CD14-positive monocyte (primary cell): Measurements from ENCODE around the gene HMX1. TPM values are rescaled to one million over a fixed set of nuclear protein-coding genes. Genes with fewer than 3 reads are reported as not detected.

Experiments
- DNase-seq, 3 donors: peaks; one replicate each; pipeline ENCODE4 v3.0.0-alpha.2; 2011 to 2022
- H2AFZ ChIP-seq: 2 replicates; pipeline ENCODE4 v1.6.0; 2012; ENCODE audit warnings: mild to moderate bottlenecking, low read depth, low read length, inconsistent platforms; ENCODE audit not compliant: insufficient read depth, poor library complexity, severe bottlenecking
- H3K27ac ChIP-seq, 2 donors: 1 replicate in 1 of 2; 2 replicates in 1 of 2; pipeline ENCODE4 v1.5.1; 2012 to 2013; ENCODE audit warnings: low read length in 2 of 2, control low read depth in 1 of 2, inconsistent platforms in 1 of 2, low read depth in 1 of 2, mild to moderate bottlenecking in 1 of 2
- H3K27me3 ChIP-seq, 2 donors: one replicate each; pipeline versions ENCODE4 v1.6.0 to v1.6.1; 2011 to 2013; ENCODE audit warnings: low read length in 2 of 2; ENCODE audit not compliant: control insufficient read depth in 2 of 2, insufficient read depth in 2 of 2
- H3K36me3 ChIP-seq, 2 donors: replicated peaks in 1 of 2; 1 replicate in 1 of 2; 2 replicates in 1 of 2; pipeline versions ENCODE4 v1.5.1 to v1.6.1; 2012 to 2013; ENCODE audit warnings: low read length in 2 of 2, control low read depth in 1 of 2, inconsistent platforms in 1 of 2, mild to moderate bottlenecking in 1 of 2; ENCODE audit not compliant: insufficient read depth in 2 of 2, control insufficient read depth in 1 of 2
- H3K4me1 ChIP-seq, 2 donors: 1 replicate in 1 of 2; 2 replicates in 1 of 2; pipeline versions ENCODE4 v1.5.1 to v1.6.1; 2012 to 2013; ENCODE audit warnings: low read length in 2 of 2, control low read depth in 1 of 2, inconsistent platforms in 1 of 2, mild to moderate bottlenecking in 1 of 2, moderate library complexity in 1 of 2; ENCODE audit not compliant: insufficient read depth in 2 of 2, control insufficient read depth in 1 of 2
- H3K4me2 ChIP-seq: replicated peaks from 2 replicates; pipeline ENCODE3; 2012; ENCODE audit warnings: low read length, moderate library complexity, mild to moderate bottlenecking; ENCODE audit not compliant: poor library complexity, severe bottlenecking; ENCODE audit errors: extremely low read depth
- H3K4me3 ChIP-seq, 3 experiments: fragments of 200-600 bp in 1 of 3; sonication (generic) in 1 of 3; replicated peaks in 1 of 3; 1 replicate in 2 of 3; 2 replicates in 1 of 3; pipeline ENCODE4 v1.5.1; 2011 to 2013; ENCODE audit warnings: low read length in 3 of 3, mild to moderate bottlenecking in 3 of 3, control low read depth in 2 of 3, low read depth in 2 of 3, inconsistent platforms in 1 of 3, moderate library complexity in 1 of 3
- H3K79me2 ChIP-seq: 2 replicates; pipeline ENCODE4 v1.6.0; 2012; ENCODE audit warnings: mild to moderate bottlenecking, control low read depth, inconsistent platforms, low read length, moderate library complexity; ENCODE audit not compliant: insufficient read depth
- H3K9ac ChIP-seq: 2 replicates; pipeline ENCODE4 v1.6.0; 2017; ENCODE audit warnings: low read length, mild to moderate bottlenecking; ENCODE audit not compliant: insufficient read depth, poor library complexity, severe bottlenecking
- H3K9me3 ChIP-seq, 2 donors: replicated peaks in 1 of 2; 1 replicate in 1 of 2; 2 replicates in 1 of 2; pipeline versions ENCODE4 v1.5.1 to v1.6.1; 2012 to 2013; ENCODE audit warnings: low read length in 2 of 2, control low read depth in 1 of 2; ENCODE audit not compliant: control insufficient read depth in 1 of 2, insufficient read depth in 1 of 2
- H4K20me1 ChIP-seq: 2 replicates; pipeline ENCODE4 v1.6.0; 2012; ENCODE audit warnings: mild to moderate bottlenecking, low read length, control low read depth, moderate library complexity; ENCODE audit not compliant: insufficient read depth
- H3K27ac Mint-ChIP-seq, 7 donors: one replicate each; pipeline ENCODE4 v1.8.0; 2020; ENCODE audit warnings: mild to moderate bottlenecking in 7 of 7, mixed read lengths in 7 of 7, moderate library complexity in 6 of 7, inconsistent platforms in 2 of 7
- H3K27me3 Mint-ChIP-seq, 3 donors: one replicate each; pipeline ENCODE4 v1.8.0; 2021 to 2022; ENCODE audit warnings: low read depth in 3 of 3, mild to moderate bottlenecking in 3 of 3, mixed read lengths in 3 of 3, moderate library complexity in 3 of 3, inconsistent platforms in 1 of 3
- H3K36me3 Mint-ChIP-seq, 2 donors: one replicate each; pipeline ENCODE4 v1.8.0; 2020; ENCODE audit warnings: mixed read lengths in 2 of 2, inconsistent platforms in 1 of 2, mild to moderate bottlenecking in 1 of 2
- H3K4me1 Mint-ChIP-seq: one replicate; pipeline ENCODE4 v1.8.0; 2020; ENCODE audit warnings: mild to moderate bottlenecking, mixed read lengths
- H3K4me3 Mint-ChIP-seq, 2 donors: one replicate each; pipeline ENCODE4 v1.8.0; 2020; ENCODE audit warnings: mild to moderate bottlenecking in 2 of 2, mixed read lengths in 2 of 2, moderate library complexity in 1 of 2
- H3K9me3 Mint-ChIP-seq, 7 donors: one replicate each; pipeline ENCODE4 v1.8.0; 2020 to 2022; ENCODE audit warnings: mixed read lengths in 7 of 7, mild to moderate bottlenecking in 6 of 7, moderate library complexity in 6 of 7, inconsistent platforms in 2 of 7
- WGBS: methylation state at CpG from one replicate; pipeline ENCODE4 v1.1.5; 2013; ENCODE audit warnings: missing lambda C conversion rate; ENCODE audit not compliant: insufficient coverage; 5-methylcytosine and 5-hydroxymethylcytosine counted together
- intact Hi-C, 2 donors: fragments of 100-400 bp; cut with micrococcal nuclease; formaldehyde crosslinking; loops; one replicate each; pipeline versions ENCODE4 v1.15.0 to v1.15.1; 2023
- polyA plus RNA-seq, 3 donors: library from polyadenylated mRNA; depleted of rRNA in 1 of 3; unstranded in 2 of 3; stranded (reverse) in 1 of 3; fragments of 300-500 nt in 2 of 3; fragments of >200 nt in 1 of 3; fragmentation: Illumina TruSeq in 2 of 3; gene quantifications; 1 replicate in 2 of 3; 2 replicates in 1 of 3; pipeline ENCODE4 v1.2.3, GENCODE V29; 2012 to 2021
- TF ChIP-seq, protein P1 (sequence below): fragments of 200-600 bp; IDR thresholded peaks from one replicate; pipeline ENCODE4 v1.8.0; 2022; ENCODE audit warnings: antibody characterized with exemption, mild to moderate bottlenecking

Gene HMX1
- polyA plus RNA-seq, 3 donors: not detected

DNA sequence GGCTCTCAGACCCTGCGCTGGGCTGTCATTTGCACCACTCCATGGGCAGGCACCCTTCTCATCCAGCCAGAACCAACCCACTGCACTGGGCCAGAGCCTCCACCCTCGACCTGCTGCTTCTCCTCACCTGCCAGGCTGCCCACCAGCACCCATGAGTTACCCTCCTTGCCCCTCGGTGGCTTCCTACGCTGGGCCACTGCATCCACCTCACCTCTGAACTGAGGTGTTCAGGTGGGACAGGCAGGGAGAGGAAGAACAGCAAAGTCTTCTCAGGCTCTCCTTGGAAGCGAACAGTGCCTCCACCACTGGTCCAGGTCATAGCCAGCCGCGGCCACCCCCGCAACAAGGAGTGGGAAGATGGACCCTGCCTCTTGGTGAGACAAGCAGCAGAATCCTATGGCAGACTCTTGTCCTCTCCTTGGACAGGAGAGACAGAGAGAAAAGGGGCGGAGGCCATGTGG is 32.4 kb upstream of the HMX1 start:
- H3K4me2 ChIP-seq: no peak overlapping the region
- no peaks in the 10 kb centered on the region for H3K4me1 ChIP-seq
- intact Hi-C loops: no loop called here
- 83% methylated on average over 7 of the region's 9 CpGs for WGBS
- no peak overlapping the region for H3K9ac ChIP-seq
- Mint-ChIP-seq H3K27me3 (peaks cover 1 to 7% (median 5%) of the 10 kb centered on the region in 3 donors), H3K4me1 (no peaks in the 10 kb centered on the region), H3K4me3 (no peak overlapping the region), H3K36me3 (no peaks in the 10 kb centered on the region), H3K27ac (peak overlapping the region in 1 of 7 donors; percentile 51), H3K9me3 (peaks cover 9 to 23% (median 20%) of the 10 kb centered on the region in 7 donors)
- H2AFZ ChIP-seq: no peak overlapping the region
- no peaks in the 10 kb centered on the region for H3K36me3 ChIP-seq
- no peak overlapping the region for H3K27ac ChIP-seq
- no peaks in the 10 kb centered on the region for H3K79me2 ChIP-seq
- H3K9me3 ChIP-seq: peaks cover 17 to 24% of the 10 kb centered on the region in 2 donors
- no peaks in the 10 kb centered on the region for H4K20me1 ChIP-seq
- H3K27me3 ChIP-seq: no peaks in the 10 kb centered on the region
- no peak overlapping the region for H3K4me3 ChIP-seq
- no peak for DNase-seq
- TF ChIP-seq, protein P1, sequence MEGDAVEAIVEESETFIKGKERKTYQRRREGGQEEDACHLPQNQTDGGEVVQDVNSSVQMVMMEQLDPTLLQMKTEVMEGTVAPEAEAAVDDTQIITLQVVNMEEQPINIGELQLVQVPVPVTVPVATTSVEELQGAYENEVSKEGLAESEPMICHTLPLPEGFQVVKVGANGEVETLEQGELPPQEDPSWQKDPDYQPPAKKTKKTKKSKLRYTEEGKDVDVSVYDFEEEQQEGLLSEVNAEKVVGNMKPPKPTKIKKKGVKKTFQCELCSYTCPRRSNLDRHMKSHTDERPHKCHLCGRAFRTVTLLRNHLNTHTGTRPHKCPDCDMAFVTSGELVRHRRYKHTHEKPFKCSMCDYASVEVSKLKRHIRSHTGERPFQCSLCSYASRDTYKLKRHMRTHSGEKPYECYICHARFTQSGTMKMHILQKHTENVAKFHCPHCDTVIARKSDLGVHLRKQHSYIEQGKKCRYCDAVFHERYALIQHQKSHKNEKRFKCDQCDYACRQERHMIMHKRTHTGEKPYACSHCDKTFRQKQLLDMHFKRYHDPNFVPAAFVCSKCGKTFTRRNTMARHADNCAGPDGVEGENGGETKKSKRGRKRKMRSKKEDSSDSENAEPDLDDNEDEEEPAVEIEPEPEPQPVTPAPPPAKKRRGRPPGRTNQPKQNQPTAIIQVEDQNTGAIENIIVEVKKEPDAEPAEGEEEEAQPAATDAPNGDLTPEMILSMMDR: no peak

DNA sequence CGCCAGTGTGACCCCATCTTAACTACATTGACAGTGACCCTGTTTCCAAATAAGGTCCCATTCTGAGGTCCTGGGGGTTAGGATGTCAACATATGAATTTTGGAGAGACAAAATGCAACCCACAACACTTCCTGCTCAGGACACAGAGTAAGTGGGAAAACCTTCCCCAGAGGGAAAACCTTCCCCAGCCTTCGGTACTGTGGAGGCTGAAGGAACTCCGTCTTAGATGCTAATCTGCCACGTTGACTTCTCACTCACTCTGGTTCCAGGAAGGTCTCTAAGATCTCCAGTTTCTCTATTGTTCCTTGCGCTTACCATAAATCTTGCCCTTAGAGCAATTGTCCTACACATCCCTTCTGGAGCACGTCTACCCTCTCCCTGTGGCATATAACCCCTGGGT is 29.7 kb upstream of the HMX1 start:
- no peak for DNase-seq
- Histone ChIP-seq H4K20me1 (no peaks in the 10 kb centered on the region), H3K4me3 (no peak overlapping the region), H2AFZ (no peak overlapping the region), H3K9me3 (peaks cover 17 to 24% of the 10 kb centered on the region in 2 donors), H3K79me2 (no peaks in the 10 kb centered on the region), H3K4me1 (no peaks in the 10 kb centered on the region), H3K27ac (no peak overlapping the region), H3K9ac (no peak overlapping the region), H3K36me3 (no peaks in the 10 kb centered on the region), H3K27me3 (no peaks in the 10 kb centered on the region), H3K4me2 (no peak overlapping the region)
- no peak overlapping the region for H3K27ac Mint-ChIP-seq
- H3K9me3 Mint-ChIP-seq: peaks cover 9 to 23% (median 20%) of the 10 kb centered on the region in 7 donors
- no peak overlapping the region for H3K4me3 Mint-ChIP-seq
- WGBS: 95% methylated on average over 5 of the region's 6 CpGs
- no peaks in the 10 kb centered on the region for H3K4me1 Mint-ChIP-seq
- intact Hi-C loops: no loop called here
- TF ChIP-seq, protein P1: no peak
- H3K36me3 Mint-ChIP-seq: no peaks in the 10 kb centered on the region
- H3K27me3 Mint-ChIP-seq: peaks cover 7 to 15% (median 14%) of the 10 kb centered on the region in 3 donors
